22Rv1 (cell line): Measurements from ENCODE around the gene SLC13A5.
"Not testable (repeated sequence)": the region's sequence is repeated elsewhere in the genome, so short reads cannot be mapped to it uniquely, and the experiment has no call there.

Experiments used
- CTCF ChIP-seq: fragments of 450-650 bp; IDR thresholded peaks from 2 replicates; pipeline ENCODE4 v1.5.1; 2017; ENCODE audit warnings: mild to moderate bottlenecking
- ZFX ChIP-seq: fragments of 450-650 bp; IDR thresholded peaks from 2 replicates; pipeline ENCODE4 v1.6.1; 2017; ENCODE audit warnings: antibody characterized with exemption, borderline replicate concordance

GRCh38 chr17:6655732-6656361, 57.3 kb downstream of the SLC13A5 start:
- not testable (repeated sequence) for TF ChIP-seq ZFX, CTCF
